Ovary (tissue), 3 donors: Measurements from ENCODE around the gene NMT1.

ENCODE experiments used
- EP300 ChIP-seq: sonication (generic); formaldehyde crosslinking; IDR thresholded peaks from one replicate; pipeline ENCODE4 v1.6.1; 2017; ENCODE audit warnings: antibody characterized with exemption
- POLR2A ChIP-seq: fragments of 450-650 bp; IDR thresholded peaks from one replicate; pipeline ENCODE4 v1.6.1; 2017; ENCODE audit warnings: antibody characterized with exemption, mild to moderate bottlenecking, moderate library complexity
- TF ChIP-seq, protein P1 (sequence below), 3 donors: fragments of 450-650 bp in 2 of 3; fragments of 200-600 bp in 1 of 3; IDR thresholded peaks; one replicate each; pipeline versions ENCODE4 v1.5.1 to v1.8.0; 2016 to 2022; ENCODE audit warnings: antibody characterized with exemption in 3 of 3, mild to moderate bottlenecking in 1 of 3
- donor health status: DM: no; HTN: no; CAD: no.

DNA sequence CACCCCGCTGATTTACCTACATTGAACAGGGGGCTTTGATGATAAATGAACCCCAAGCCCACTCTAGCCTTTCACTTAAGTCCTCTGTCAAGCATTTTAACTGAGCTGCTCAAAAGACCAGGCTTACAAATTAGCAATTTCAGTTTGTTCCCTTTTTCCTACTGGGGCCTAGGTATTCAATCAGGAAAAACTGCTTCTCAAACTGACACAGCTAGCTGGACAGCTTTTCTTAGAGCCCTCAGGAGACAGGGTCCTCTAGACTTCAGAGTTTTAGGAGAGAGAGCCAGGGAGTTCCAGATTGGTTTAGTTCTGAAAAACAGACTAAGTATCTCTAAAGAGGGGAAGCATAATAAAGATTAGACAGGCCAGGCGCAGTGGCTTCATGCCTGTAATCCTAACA, 94.4 kb downstream of the NMT1 start:
- TF ChIP-seq, protein P1, sequence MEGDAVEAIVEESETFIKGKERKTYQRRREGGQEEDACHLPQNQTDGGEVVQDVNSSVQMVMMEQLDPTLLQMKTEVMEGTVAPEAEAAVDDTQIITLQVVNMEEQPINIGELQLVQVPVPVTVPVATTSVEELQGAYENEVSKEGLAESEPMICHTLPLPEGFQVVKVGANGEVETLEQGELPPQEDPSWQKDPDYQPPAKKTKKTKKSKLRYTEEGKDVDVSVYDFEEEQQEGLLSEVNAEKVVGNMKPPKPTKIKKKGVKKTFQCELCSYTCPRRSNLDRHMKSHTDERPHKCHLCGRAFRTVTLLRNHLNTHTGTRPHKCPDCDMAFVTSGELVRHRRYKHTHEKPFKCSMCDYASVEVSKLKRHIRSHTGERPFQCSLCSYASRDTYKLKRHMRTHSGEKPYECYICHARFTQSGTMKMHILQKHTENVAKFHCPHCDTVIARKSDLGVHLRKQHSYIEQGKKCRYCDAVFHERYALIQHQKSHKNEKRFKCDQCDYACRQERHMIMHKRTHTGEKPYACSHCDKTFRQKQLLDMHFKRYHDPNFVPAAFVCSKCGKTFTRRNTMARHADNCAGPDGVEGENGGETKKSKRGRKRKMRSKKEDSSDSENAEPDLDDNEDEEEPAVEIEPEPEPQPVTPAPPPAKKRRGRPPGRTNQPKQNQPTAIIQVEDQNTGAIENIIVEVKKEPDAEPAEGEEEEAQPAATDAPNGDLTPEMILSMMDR (IDR thresholded peaks at IDR 0.05) = no peak
- no peak for TF ChIP-seq POLR2A
- no peak for TF ChIP-seq EP300
